Heart left ventricle (tissue), 16 donors: ENCODE data around the gene HSF4. TPM values are rescaled to one million over a fixed set of nuclear protein-coding genes. Genes with fewer than 3 reads are reported as not detected.

ENCODE experiments used
- ATAC-seq, 4 donors: fragments of 200-7000 bp; cut with Tn5 transposase; one replicate each; pipeline ENCODE4 v1.9.1; 2020 to 2022; ENCODE audit warnings: moderate library complexity in 4 of 4, mild to moderate bottlenecking in 3 of 4, moderate number of reproducible peaks in 1 of 4
- DNase-seq, 5 donors: peaks; one replicate each; pipeline ENCODE4 v3.0.0-alpha.2; 2020
- H3K27ac ChIP-seq, 12 donors: fragments of 200-600 bp; sonication (generic) in 4 of 12; one replicate each; pipeline versions ENCODE4 v1.5.0 to v1.8.0; 2016 to 2022; ENCODE audit warnings: mild to moderate bottlenecking in 2 of 12
- H3K27me3 ChIP-seq, 9 donors: fragments of 200-600 bp; sonication (generic) in 2 of 9; one replicate each; pipeline versions ENCODE4 v1.5.1 to v1.8.0; 2016 to 2022; ENCODE audit warnings: mild to moderate bottlenecking in 3 of 9
- H3K36me3 ChIP-seq, 9 donors: fragments of 200-600 bp; sonication (generic) in 2 of 9; one replicate each; pipeline versions ENCODE4 v1.5.0 to v1.8.0; 2018 to 2022; ENCODE audit warnings: mild to moderate bottlenecking in 2 of 9
- H3K4me1 ChIP-seq, 12 donors: fragments of 200-600 bp; sonication (generic) in 4 of 12; one replicate each; pipeline versions ENCODE4 v1.5.0 to v1.8.0; 2016 to 2022; ENCODE audit warnings: mild to moderate bottlenecking in 3 of 12
- H3K4me3 ChIP-seq, 12 donors: fragments of 200-600 bp; sonication (generic) in 4 of 12; one replicate each; pipeline versions ENCODE4 v1.5.0 to v1.8.0; 2017 to 2022; ENCODE audit warnings: mild to moderate bottlenecking in 9 of 12, moderate library complexity in 4 of 12
- H3K9me3 ChIP-seq, 12 donors: fragments of 200-600 bp; sonication (generic) in 4 of 12; one replicate each; pipeline versions ENCODE4 v1.5.0 to v1.8.0; 2016 to 2022; ENCODE audit warnings: mild to moderate bottlenecking in 1 of 12
- CTCF ChIP-seq, 12 donors: fragments of 200-600 bp; sonication (generic) in 4 of 12; IDR thresholded peaks; one replicate each; pipeline versions ENCODE4 v1.5.0 to v1.8.0; 2018 to 2022; ENCODE audit warnings: antibody characterized with exemption in 12 of 12, mild to moderate bottlenecking in 5 of 12
- POLR2A ChIP-seq, 2 donors: fragments of 450-650 bp; IDR thresholded peaks; one replicate each; pipeline ENCODE4 v1.6.1; 2017; ENCODE audit warnings: antibody characterized with exemption in 2 of 2, mild to moderate bottlenecking in 2 of 2, moderate library complexity in 2 of 2
- WGBS, 4 donors: extraction: QIAGEN DNeasy Blood & Tissue Kit in 2 of 4; methylation state at CpG; one replicate each; pipeline versions ENCODE4 v1.1.5 to v1.1.7; 2013 to 2018; 5-methylcytosine and 5-hydroxymethylcytosine counted together
- intact Hi-C, 10 donors: fragments of 100-400 bp; cut with DNase I; formaldehyde crosslinking; loops; one replicate each; pipeline versions ENCODE4 v1.11.1 to v1.14.2; 2022
- polyA plus RNA-seq, 2 donors: library from polyadenylated mRNA; stranded (reverse); fragments of 200-250 nt; gene quantifications; one replicate each; pipeline ENCODE4 v1.2.3, GENCODE V29; 2013
- total RNA-seq, 9 donors: library from RNA; depleted of rRNA in 2 of 9; stranded (reverse); fragments of >200 nt in 2 of 9; fragmentation: NEBNext Ultra II Directional in 3 of 9; extraction: Animal tissue kit (Norgen Biotek cat#: 25700) in 3 of 9; gene quantifications; one replicate each; pipeline versions ENCODE4 v1.1.0 to v1.2.4, GENCODE V29; 2016 to 2023
- donor health status: ischemic (EF 13 %, LVEDD 7.1; RV severe dilation, severe dysfunction).
- donor health status: healthy with polysubstance abuse.
- donor health status: DM: no; HTN: yes; CAD: no.
- donor health status: DM: no; HTN: no; CAD: no.
- donor health status: ischemic (EF 25% LVEDD 6.9; RV normal size, moderate dysfunction).
- donor health status: ischemic (EF 25% LVEDD 5.7; RV mildly dilated, moderate dysfunction).
- donor health status: healthy.
- donor health status: DM: yes; HTN: yes; CAD: no.
- donor health status: ischemic (EF 35%, LVEDD 5.7; RV mildly dilated, moderate dysfunction).
- donor health status: nonischemic (EF 11% LVEDD 7.7; RV severe dilation, severe dysfunction).
- donor health status: DM: yes; HTN: yes; CAD: no.
- donor health status: PGD.
- donor health status: ischemic (EF 29% LVEDD 5.4; RV normal size, mild dysfunction).
- donor health status: nonischemic (EF 23%, LVEDD 6.1; RV moderate dilation, normal function).

The HSF4 gene
- total and polyA plus RNA-seq, 11 donors, result 5.9 to 62.5 (median 35.4) TPM

- no peak overlapping the region for H3K27ac ChIP-seq
- ATAC-seq, result no peak
- 93 to 97% (median 95%) methylated on average over 9 to 16 of the region's 16 CpGs for WGBS, 4 donors
These were observed 15.6 kb downstream of the HSF4 start for GRCh38 chr16:67180166-67180565.

GRCh38 chr16:67181346-67181745 lies 16.8 kb downstream of the HSF4 start:
- TF ChIP-seq CTCF (IDR thresholded peaks at IDR 0.05), result no peak
- TF ChIP-seq POLR2A (IDR thresholded peaks at IDR 0.05), result no peak
- Histone ChIP-seq H3K9me3 (no peaks in the 10 kb centered on the region), H3K27me3 (no peaks in the 10 kb centered on the region), H3K4me3 (no peak overlapping the region), H3K27ac (peak overlapping the region in 3 of 12 donors; percentile 5 to 55 (median 38)), H3K4me1 (peaks cover 0 to 63% (median 32%) of the 10 kb centered on the region in 12 donors), H3K36me3 (peaks cover 0 to 4% (median 0%) of the 10 kb centered on the region in 9 donors)
- ATAC-seq (no peak), DNase-seq (no peak)
- WGBS, 4 donors, result 47 to 58% (median 53%) methylated on average over 2 of the region's 2 CpGs
- intact Hi-C loops, result loop anchor here in 3 of 10 donors (10.0 kb wide), 1 partner anchor 207 kb away; no protein-coding TSS in a partner anchor

More at GRCh38 chr16:67180166-67180565, 15.6 kb downstream of the HSF4 start:
- no peaks in the 10 kb centered on the region for H3K27me3 ChIP-seq
- H3K9me3 ChIP-seq, result no peaks in the 10 kb centered on the region
- peaks cover 0 to 9% (median 0%) of the 10 kb centered on the region in 9 donors for H3K36me3 ChIP-seq
- peaks cover 0 to 54% (median 30%) of the 10 kb centered on the region in 12 donors for H3K4me1 ChIP-seq
- TF ChIP-seq CTCF (IDR thresholded peaks at IDR 0.05), result no peak
- no peak for TF ChIP-seq POLR2A (IDR thresholded peaks at IDR 0.05)
- no peak overlapping the region for H3K4me3 ChIP-seq
- no peak for DNase-seq
- intact Hi-C loops, result loop anchor here in 3 of 10 donors (10.0 kb wide), 1 partner anchor 205 kb away; no protein-coding TSS in a partner anchor

GRCh38 chr16:67182288-67182687 lies 17.7 kb downstream of the HSF4 start:
- no peak for DNase-seq
- H3K27ac ChIP-seq, result no peak overlapping the region
- TF ChIP-seq CTCF (IDR thresholded peaks at IDR 0.05), result no peak
- H3K27me3 ChIP-seq, result no peaks in the 10 kb centered on the region
- 83 to 94% (median 91%) methylated on average over 2 of the region's 2 CpGs for WGBS, 4 donors
- peaks cover 0 to 63% (median 31%) of the 10 kb centered on the region in 12 donors for H3K4me1 ChIP-seq
- H3K36me3 ChIP-seq, result no peaks in the 10 kb centered on the region
- no peaks in the 10 kb centered on the region for H3K9me3 ChIP-seq
- no peak for ATAC-seq
- intact Hi-C loops, result loop anchor here in 5 of 10 donors (2.0 to 10.0 kb wide), 3 partner anchors 21 to 207 kb away; partner anchors contain the start of gene TMEM208 (in 1 of the 5)
- no peak overlapping the region for H3K4me3 ChIP-seq

GRCh38 chr16:67183284-67183626 lies 18.7 kb downstream of the HSF4 start:
- H3K4me3 ChIP-seq, result peak overlapping the region in 11 of 12 donors; percentile 60 to 88 (median 72)
- WGBS, 4 donors, result 9% methylated on average over 11 of the region's 11 CpGs
- peaks cover 0 to 55% (median 28%) of the 10 kb centered on the region in 12 donors for H3K4me1 ChIP-seq
- intact Hi-C loops, result loop anchor here in 5 of 10 donors (1.0 to 10.0 kb wide), 4 partner anchors 22 to 208 kb away; partner anchors contain the start of gene TMEM208 (in 1 of the 5)
- H3K27me3 ChIP-seq, result no peaks in the 10 kb centered on the region
- H3K9me3 ChIP-seq, result no peaks in the 10 kb centered on the region
- H3K36me3 ChIP-seq, result no peaks in the 10 kb centered on the region
- TF ChIP-seq POLR2A (IDR thresholded peaks at IDR 0.05) (no peak), CTCF (IDR thresholded peaks at IDR 0.05) (no peak)
- peak overlapping the region; percentile 90 to 100 (median 96) for H3K27ac ChIP-seq
- DNase-seq (no peak), ATAC-seq (no peak)
